ENCODE measurements around the gene ZNF521. TPM values are rescaled to one million over a fixed set of nuclear protein-coding genes. Genes with fewer than 3 reads are reported as not detected.

Gene ZNF521
- total RNA-seq, 2 donors from 2014 or later: 8.0 to 17.2 TPM

DNA sequence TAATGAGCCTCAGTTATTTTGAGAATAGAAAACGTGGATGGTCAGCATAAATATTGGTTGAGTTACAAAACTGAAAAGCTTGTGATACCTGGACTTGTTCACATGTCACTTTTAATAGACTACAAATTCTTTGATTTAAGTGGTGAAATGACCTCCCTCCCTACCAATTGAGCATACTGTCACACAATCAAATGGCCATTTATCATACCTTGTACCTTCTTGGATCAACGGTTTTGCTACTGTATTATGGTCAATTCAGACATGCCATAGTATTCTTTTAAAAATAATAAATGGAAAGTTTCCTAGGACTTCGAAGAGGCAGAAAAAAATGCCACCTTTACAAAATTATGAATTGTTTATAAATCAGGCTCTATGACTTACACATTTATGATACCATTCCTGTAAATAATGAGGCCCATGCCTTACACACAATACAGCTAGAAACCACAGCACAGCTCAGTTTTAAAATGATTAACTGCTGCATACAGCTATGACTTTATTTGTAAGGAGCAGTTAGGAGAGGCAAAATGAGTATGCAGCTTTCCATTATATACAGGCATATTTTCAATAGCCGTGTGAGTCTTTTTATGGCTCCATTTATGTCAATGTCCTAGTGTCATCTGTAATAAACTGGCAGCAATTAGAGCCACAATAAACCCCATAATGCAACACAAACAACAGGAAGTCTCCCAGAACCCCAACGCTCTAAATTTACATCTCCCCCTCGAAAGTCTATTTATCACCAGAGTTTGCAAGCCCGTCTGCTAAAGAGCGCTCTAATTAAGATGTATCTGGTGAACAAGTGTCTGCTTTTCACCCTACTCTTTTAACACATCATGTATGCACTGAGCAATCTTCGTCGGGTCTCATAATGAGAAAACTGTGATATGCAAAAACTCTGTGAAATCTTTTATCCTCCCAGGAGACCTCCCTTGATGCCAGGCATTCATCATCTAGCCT lies 176.1 kb downstream of the ZNF521 start:
- no peak for ATAC-seq (ENCODE audit: insufficient number of reproducible peaks, low FRiP score, low read depth)
- DNase-seq (ENCODE audit: low spot score): no peak
- TF ChIP-seq, protein P1, sequence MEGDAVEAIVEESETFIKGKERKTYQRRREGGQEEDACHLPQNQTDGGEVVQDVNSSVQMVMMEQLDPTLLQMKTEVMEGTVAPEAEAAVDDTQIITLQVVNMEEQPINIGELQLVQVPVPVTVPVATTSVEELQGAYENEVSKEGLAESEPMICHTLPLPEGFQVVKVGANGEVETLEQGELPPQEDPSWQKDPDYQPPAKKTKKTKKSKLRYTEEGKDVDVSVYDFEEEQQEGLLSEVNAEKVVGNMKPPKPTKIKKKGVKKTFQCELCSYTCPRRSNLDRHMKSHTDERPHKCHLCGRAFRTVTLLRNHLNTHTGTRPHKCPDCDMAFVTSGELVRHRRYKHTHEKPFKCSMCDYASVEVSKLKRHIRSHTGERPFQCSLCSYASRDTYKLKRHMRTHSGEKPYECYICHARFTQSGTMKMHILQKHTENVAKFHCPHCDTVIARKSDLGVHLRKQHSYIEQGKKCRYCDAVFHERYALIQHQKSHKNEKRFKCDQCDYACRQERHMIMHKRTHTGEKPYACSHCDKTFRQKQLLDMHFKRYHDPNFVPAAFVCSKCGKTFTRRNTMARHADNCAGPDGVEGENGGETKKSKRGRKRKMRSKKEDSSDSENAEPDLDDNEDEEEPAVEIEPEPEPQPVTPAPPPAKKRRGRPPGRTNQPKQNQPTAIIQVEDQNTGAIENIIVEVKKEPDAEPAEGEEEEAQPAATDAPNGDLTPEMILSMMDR (IDR thresholded peaks at IDR 0.05): no peak
- H3K4me3 ChIP-seq: no peak overlapping the region
- no peaks in the 10 kb centered on the region for H3K27me3 ChIP-seq (replicated peaks; ENCODE audit: insufficient read depth)
- no peaks in the 10 kb centered on the region for H3K4me1 ChIP-seq (ENCODE audit: control insufficient read depth in 1 of 2, low read depth in 2 of 2)
- no peaks in the 10 kb centered on the region for H3K36me3 ChIP-seq
- H3K9me3 ChIP-seq: no peaks in the 10 kb centered on the region
- no peak overlapping the region for H3K27ac ChIP-seq

GRCh38 chr18:25174324-25174723 lies 177.6 kb downstream of the ZNF521 start:
- DNase-seq (ENCODE audit: low spot score): no peak

GRCh38 chr18:25171334-25171733 lies 180.6 kb downstream of the ZNF521 start:
- Histone ChIP-seq H3K4me3 (no peak overlapping the region), H3K27ac (no peak overlapping the region), H3K36me3 (no peaks in the 10 kb centered on the region), H3K9me3 (no peaks in the 10 kb centered on the region), H3K4me1 (ENCODE audit: control insufficient read depth in 1 of 2, low read depth in 2 of 2) (no peaks in the 10 kb centered on the region), H3K27me3 (replicated peaks; ENCODE audit: insufficient read depth) (no peaks in the 10 kb centered on the region)
- TF ChIP-seq, protein P1 (IDR thresholded peaks at IDR 0.05): no peak
- DNase-seq (ENCODE audit: low spot score) (no peak), ATAC-seq (ENCODE audit: insufficient number of reproducible peaks, low FRiP score, low read depth) (no peak)

More at GRCh38 chr18:25174324-25174723, 177.6 kb downstream of the ZNF521 start:
- Histone ChIP-seq H3K9me3 (no peaks in the 10 kb centered on the region), H3K4me3 (no peak overlapping the region), H3K4me1 (ENCODE audit: control insufficient read depth in 1 of 2, low read depth in 2 of 2) (no peaks in the 10 kb centered on the region), H3K27ac (no peak overlapping the region), H3K36me3 (no peaks in the 10 kb centered on the region), H3K27me3 (replicated peaks; ENCODE audit: insufficient read depth) (no peaks in the 10 kb centered on the region)
- no peak for ATAC-seq (ENCODE audit: insufficient number of reproducible peaks, low FRiP score, low read depth)
- TF ChIP-seq, protein P1 (IDR thresholded peaks at IDR 0.05): no peak

DNA sequence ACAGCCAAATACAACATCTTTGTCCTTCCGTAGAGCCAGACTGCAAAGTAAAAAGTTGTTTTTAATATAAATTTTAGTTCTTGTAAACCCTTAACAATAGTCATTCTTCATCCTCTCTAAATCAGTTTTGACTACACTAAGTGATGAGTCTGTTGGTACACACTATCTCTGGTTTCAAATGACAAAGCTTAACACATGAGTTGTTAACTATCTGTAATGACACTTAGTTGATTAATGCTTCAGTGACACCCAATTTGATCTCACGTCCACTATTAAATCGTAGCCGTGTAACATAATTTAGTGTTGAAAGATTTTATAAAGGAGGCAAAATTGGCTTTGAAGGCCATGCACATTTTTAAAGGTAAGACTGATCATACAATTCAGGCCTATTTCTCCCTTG lies 181.6 kb downstream of the ZNF521 start:
- TF ChIP-seq, protein P1 (IDR thresholded peaks at IDR 0.05): no peak
- DNase-seq (ENCODE audit: low spot score): no peak
- ATAC-seq (ENCODE audit: insufficient number of reproducible peaks, low FRiP score, low read depth): no peak
- Histone ChIP-seq H3K27ac (no peak overlapping the region), H3K36me3 (no peaks in the 10 kb centered on the region), H3K4me1 (ENCODE audit: control insufficient read depth in 1 of 2, low read depth in 2 of 2) (no peaks in the 10 kb centered on the region), H3K4me3 (no peak overlapping the region), H3K27me3 (replicated peaks; ENCODE audit: insufficient read depth) (no peaks in the 10 kb centered on the region), H3K9me3 (no peaks in the 10 kb centered on the region)

DNA sequence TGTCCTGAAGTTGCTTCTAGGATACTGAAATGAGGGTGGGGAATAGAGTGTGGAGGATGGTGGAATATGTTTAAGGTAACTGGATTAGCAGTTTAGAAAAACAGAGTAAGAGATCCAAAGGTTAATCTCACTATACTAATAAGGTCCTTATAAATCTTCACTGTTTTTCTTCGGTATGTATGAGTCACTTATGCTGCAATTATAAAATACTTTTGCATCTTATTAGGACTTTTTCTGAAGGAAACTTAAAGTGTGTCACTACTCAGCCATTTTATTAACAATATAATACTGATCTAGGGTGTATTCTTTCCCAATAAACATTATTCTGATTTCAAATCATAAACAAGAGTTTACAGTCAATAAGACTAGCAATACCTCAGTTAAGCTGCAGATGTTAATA lies 182.3 kb downstream of the ZNF521 start:
- TF ChIP-seq, protein P1 (IDR thresholded peaks at IDR 0.05): no peak

More for the DNA sequence above, 182.3 kb downstream of the ZNF521 start:
- H3K4me3 ChIP-seq: no peak overlapping the region
- H3K27ac ChIP-seq: no peak overlapping the region
- no peaks in the 10 kb centered on the region for H3K4me1 ChIP-seq (ENCODE audit: control insufficient read depth in 1 of 2, low read depth in 2 of 2)
- no peaks in the 10 kb centered on the region for H3K27me3 ChIP-seq (replicated peaks; ENCODE audit: insufficient read depth)
- ATAC-seq (ENCODE audit: insufficient number of reproducible peaks, low FRiP score, low read depth): no peak
- DNase-seq (ENCODE audit: low spot score): no peak
- H3K9me3 ChIP-seq: no peaks in the 10 kb centered on the region
- no peaks in the 10 kb centered on the region for H3K36me3 ChIP-seq

All from thoracic aorta (tissue), 2 donors.